ENCODE results near the gene PIGBOS1. TPM values are rescaled to one million over a fixed set of nuclear protein-coding genes. Genes with fewer than 3 reads are reported as not detected.
A peak's percentile ranks its signal among the peaks of the same experiment; 100 is the strongest.
"Not testable (repeated sequence)": the region's sequence is repeated elsewhere in the genome, so short reads cannot be mapped to it uniquely, and the experiment has no call there.

Gene PIGBOS1
- total RNA-seq, 1 experiment from 2014 or later, result 11.7 TPM

DNA sequence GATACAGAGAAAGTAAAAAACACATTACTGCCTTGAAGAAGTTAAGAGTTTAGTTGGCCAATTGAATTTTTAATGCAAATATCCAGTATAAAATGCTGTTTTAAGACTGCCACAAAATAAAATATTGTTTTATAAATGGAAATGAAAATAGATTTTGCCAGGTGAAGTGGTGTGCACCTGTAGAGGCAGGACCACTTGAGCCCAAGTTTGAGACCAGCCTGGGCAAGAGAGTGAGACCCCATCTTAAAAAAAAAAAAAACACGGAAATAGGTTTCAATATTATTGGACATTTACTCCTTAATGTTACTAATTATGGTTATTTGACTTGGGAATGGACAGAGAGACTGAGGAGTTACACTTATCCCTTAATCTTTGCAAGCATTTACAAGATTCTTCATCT, 2.0 kb upstream of the PIGBOS1 start:
- Mint-ChIP-seq H3K9me3 (ENCODE audit: unreplicated experiment) (no peaks in the 10 kb centered on the region), H3K27me3 (ENCODE audit: insufficient read depth, unreplicated experiment) (no peaks in the 10 kb centered on the region), H3K4me3 (ENCODE audit: unreplicated experiment) (no peak overlapping the region), H3K4me1 (ENCODE audit: low read depth, unreplicated experiment) (peaks cover 6% of the 10 kb centered on the region), H3K36me3 (ENCODE audit: insufficient read depth, unreplicated experiment) (peaks cover 6% of the 10 kb centered on the region), H3K27ac (ENCODE audit: unreplicated experiment) (no peak overlapping the region)
- Histone ChIP-seq H3K27me3 (replicated peaks; ENCODE audit: control insufficient read depth, insufficient read depth, low read length) (no peaks in the 10 kb centered on the region), H3K36me3 (ENCODE audit: control insufficient read depth, insufficient read depth, low read length) (no peaks in the 10 kb centered on the region), H3K4me1 (no peaks in the 10 kb centered on the region), H3K4me3 (ENCODE audit: low read depth, low read length) (no peak overlapping the region), H3K9me3 (no peaks in the 10 kb centered on the region)
- POLR2A ChIA-PET, result no interaction called here
- BruUV-seq (replicated peaks), result no TSS peak
- CTCF ChIA-PET, result no interaction called here
- TF ChIP-seq, protein P1, sequence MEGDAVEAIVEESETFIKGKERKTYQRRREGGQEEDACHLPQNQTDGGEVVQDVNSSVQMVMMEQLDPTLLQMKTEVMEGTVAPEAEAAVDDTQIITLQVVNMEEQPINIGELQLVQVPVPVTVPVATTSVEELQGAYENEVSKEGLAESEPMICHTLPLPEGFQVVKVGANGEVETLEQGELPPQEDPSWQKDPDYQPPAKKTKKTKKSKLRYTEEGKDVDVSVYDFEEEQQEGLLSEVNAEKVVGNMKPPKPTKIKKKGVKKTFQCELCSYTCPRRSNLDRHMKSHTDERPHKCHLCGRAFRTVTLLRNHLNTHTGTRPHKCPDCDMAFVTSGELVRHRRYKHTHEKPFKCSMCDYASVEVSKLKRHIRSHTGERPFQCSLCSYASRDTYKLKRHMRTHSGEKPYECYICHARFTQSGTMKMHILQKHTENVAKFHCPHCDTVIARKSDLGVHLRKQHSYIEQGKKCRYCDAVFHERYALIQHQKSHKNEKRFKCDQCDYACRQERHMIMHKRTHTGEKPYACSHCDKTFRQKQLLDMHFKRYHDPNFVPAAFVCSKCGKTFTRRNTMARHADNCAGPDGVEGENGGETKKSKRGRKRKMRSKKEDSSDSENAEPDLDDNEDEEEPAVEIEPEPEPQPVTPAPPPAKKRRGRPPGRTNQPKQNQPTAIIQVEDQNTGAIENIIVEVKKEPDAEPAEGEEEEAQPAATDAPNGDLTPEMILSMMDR (IDR thresholded peaks at IDR 0.05; ENCODE audit: insufficient read depth in 1 of 2, low read depth in 1 of 2, low read length in 1 of 2, severe bottlenecking in 1 of 2, unreplicated experiment in 1 of 2), result no peak
- intact Hi-C loops (cut with micrococcal nuclease; ENCODE audit: unreplicated experiment), result no loop called here
- no peak for DNase-seq

GRCh38 chr15:55320238-55320550, 1.3 kb upstream of the PIGBOS1 start:
- H3K4me3 Mint-ChIP-seq (ENCODE audit: unreplicated experiment), result no peak overlapping the region
- intact Hi-C loops (cut with micrococcal nuclease; ENCODE audit: unreplicated experiment), result no loop called here
- no peaks in the 10 kb centered on the region for H3K27me3 Mint-ChIP-seq (ENCODE audit: insufficient read depth, unreplicated experiment)
- Histone ChIP-seq H3K9me3 (no peaks in the 10 kb centered on the region), H3K36me3 (ENCODE audit: control insufficient read depth, insufficient read depth, low read length) (no peaks in the 10 kb centered on the region), H3K4me3 (ENCODE audit: low read depth, low read length) (no peak overlapping the region), H3K27me3 (replicated peaks; ENCODE audit: control insufficient read depth, insufficient read depth, low read length) (no peaks in the 10 kb centered on the region), H3K4me1 (no peaks in the 10 kb centered on the region)
- peaks cover 6% of the 10 kb centered on the region for H3K36me3 Mint-ChIP-seq (ENCODE audit: insufficient read depth, unreplicated experiment)
- H3K9me3 Mint-ChIP-seq (ENCODE audit: unreplicated experiment), result no peaks in the 10 kb centered on the region
- POLR2A ChIA-PET, result no interaction called here
- CTCF ChIA-PET, result interaction anchor here (2.0 kb wide), 1 partner anchor 115 kb away, joined by 10 read pairs; no protein-coding TSS in a partner anchor
- TF ChIP-seq, protein P1 (IDR thresholded peaks at IDR 0.05; ENCODE audit: insufficient read depth in 1 of 2, low read depth in 1 of 2, low read length in 1 of 2, severe bottlenecking in 1 of 2, unreplicated experiment in 1 of 2), result no peak
- H3K4me1 Mint-ChIP-seq (ENCODE audit: low read depth, unreplicated experiment), result peaks cover 6% of the 10 kb centered on the region
- H3K27ac Mint-ChIP-seq (ENCODE audit: unreplicated experiment), result no peak overlapping the region
- no TSS peak for BruUV-seq (replicated peaks)
- DNase-seq, result no peak

- peak overlapping the region; percentile 64 for H3K4me3 ChIP-seq (ENCODE audit: low read depth, low read length)
- ChIA-PET POLR2A (interaction anchor here (1.0 to 1.3 kb wide), 3 partner anchors 39 to 87 kb away, joined by 3 read pairs; no protein-coding TSS in a partner anchor), CTCF (interaction anchor here (0.9 to 2.0 kb wide), 3 partner anchors 39 to 120 kb away, joined by 3 to 10 read pairs (median 6); no protein-coding TSS in a partner anchor)
- no peak for DNase-seq
- H3K9me3 ChIP-seq, result no peaks in the 10 kb centered on the region
- Mint-ChIP-seq H3K9me3 (ENCODE audit: unreplicated experiment) (no peaks in the 10 kb centered on the region), H3K4me1 (ENCODE audit: low read depth, unreplicated experiment) (peaks cover 6% of the 10 kb centered on the region), H3K27ac (ENCODE audit: unreplicated experiment) (peak overlapping the region; percentile 94), H3K36me3 (ENCODE audit: insufficient read depth, unreplicated experiment) (peaks cover 6% of the 10 kb centered on the region), H3K4me3 (ENCODE audit: unreplicated experiment) (peak overlapping the region; percentile 75), H3K27me3 (ENCODE audit: insufficient read depth, unreplicated experiment) (no peaks in the 10 kb centered on the region)
- TSS peak; percentile 70 for BruUV-seq (replicated peaks)
- no peaks in the 10 kb centered on the region for H3K27me3 ChIP-seq (replicated peaks; ENCODE audit: control insufficient read depth, insufficient read depth, low read length)
- intact Hi-C loops (cut with micrococcal nuclease; ENCODE audit: unreplicated experiment), result loop anchor here (1.0 to 2.0 kb wide), 2 partner anchors 89 to 115 kb away; partner anchors contain the start of genes CCPG1 and PIERCE2
- H3K4me1 ChIP-seq, result no peaks in the 10 kb centered on the region
- H3K36me3 ChIP-seq (ENCODE audit: control insufficient read depth, insufficient read depth, low read length), result no peaks in the 10 kb centered on the region
- TF ChIP-seq, protein P1 (IDR thresholded peaks at IDR 0.05; ENCODE audit: insufficient read depth in 1 of 2, low read depth in 1 of 2, low read length in 1 of 2, severe bottlenecking in 1 of 2, unreplicated experiment in 1 of 2), result no peak
Measured at GRCh38 chr15:55319537-55320237, 764 bp upstream of the PIGBOS1 start.

DNA sequence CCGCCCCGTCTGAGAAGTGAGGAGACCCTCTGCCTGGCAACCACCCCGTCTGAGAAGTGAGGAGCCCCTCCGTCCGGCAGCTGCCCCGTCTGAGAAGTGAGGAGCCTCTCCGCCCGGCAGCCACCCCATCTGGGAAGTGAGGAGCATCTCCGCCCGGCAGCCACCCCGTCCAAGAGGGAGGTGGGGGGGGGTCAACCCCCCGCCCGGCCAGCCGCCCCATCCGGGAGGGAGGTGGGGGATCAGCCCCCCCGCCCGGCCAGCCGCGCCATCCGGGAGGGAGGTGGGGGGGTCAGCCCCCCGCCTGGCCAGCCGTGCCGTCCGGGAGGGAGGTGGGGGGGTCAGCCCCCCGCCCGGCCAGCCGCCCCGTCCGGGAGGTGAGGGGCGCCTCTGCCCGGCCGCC, 16.1 kb downstream of the PIGBOS1 start:
- H3K4me1 ChIP-seq; H3K9me3 ChIP-seq; H3K4me3 Mint-ChIP-seq (ENCODE audit: unreplicated experiment); H3K36me3 ChIP-seq (ENCODE audit: control insufficient read depth, insufficient read depth, low read length); H3K27me3 Mint-ChIP-seq (ENCODE audit: insufficient read depth, unreplicated experiment); DNase-seq; H3K27me3 ChIP-seq (replicated peaks; ENCODE audit: control insufficient read depth, insufficient read depth, low read length); POLR2A ChIA-PET; H3K27ac Mint-ChIP-seq (ENCODE audit: unreplicated experiment); BruUV-seq (replicated peaks); H3K4me1 Mint-ChIP-seq (ENCODE audit: low read depth, unreplicated experiment); H3K9me3 Mint-ChIP-seq (ENCODE audit: unreplicated experiment); H3K36me3 Mint-ChIP-seq (ENCODE audit: insufficient read depth, unreplicated experiment); CTCF ChIA-PET; H3K4me3 ChIP-seq (ENCODE audit: low read depth, low read length); intact Hi-C loops (cut with micrococcal nuclease; ENCODE audit: unreplicated experiment): not testable (repeated sequence)
